ENCODE data around the gene SLC34A3. TPM values are rescaled to one million over a fixed set of nuclear protein-coding genes. Genes with fewer than 3 reads are reported as not detected.
A peak's percentile ranks its signal among the peaks of the same experiment; 100 is the strongest.

Gene SLC34A3
- total RNA-seq, 2 donors from 2014 or later = 0.54 TPM; not detected in 1

DNA sequence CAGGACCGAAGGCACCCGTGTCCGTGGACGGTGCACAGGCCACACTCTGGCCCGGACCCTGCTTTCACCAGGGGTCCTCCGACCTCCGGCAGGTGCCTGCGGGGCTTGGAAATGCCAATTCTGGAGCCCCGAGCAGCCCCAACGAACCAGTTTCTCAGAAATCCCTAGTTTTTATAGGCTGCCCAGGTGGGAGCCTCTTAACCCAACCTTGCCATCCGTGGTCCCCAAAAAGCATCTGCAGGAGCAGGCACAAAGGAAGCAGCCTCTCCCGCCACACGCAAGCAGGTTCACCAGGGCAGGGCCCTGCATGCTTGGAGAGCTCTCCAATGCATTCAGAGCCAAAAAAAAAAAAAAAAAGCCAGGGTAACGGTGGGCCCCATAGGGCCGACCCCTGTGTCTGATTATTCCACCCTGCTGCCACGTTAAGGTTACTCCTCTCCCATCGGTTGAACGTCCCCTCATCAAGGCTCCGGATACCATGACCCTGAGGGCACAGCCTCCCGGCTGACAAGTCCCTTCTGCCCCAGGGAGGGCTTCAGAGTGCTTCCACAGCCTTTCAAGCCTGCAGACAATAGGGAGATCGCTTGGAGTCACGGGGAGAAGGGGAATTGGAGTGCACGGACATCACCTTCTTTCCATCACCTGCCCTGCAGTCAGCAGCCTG, 29.4 kb upstream of the SLC34A3 start:
- peaks cover 34 to 73% of the 10 kb centered on the region in 2 donors for H3K4me1 ChIP-seq (ENCODE audit: control insufficient read depth in 1 of 2, low read depth in 2 of 2)
- peak overlapping the region; percentile 88 for H3K4me3 ChIP-seq
- no peaks in the 10 kb centered on the region for H3K9me3 ChIP-seq
- TF ChIP-seq, protein P1, sequence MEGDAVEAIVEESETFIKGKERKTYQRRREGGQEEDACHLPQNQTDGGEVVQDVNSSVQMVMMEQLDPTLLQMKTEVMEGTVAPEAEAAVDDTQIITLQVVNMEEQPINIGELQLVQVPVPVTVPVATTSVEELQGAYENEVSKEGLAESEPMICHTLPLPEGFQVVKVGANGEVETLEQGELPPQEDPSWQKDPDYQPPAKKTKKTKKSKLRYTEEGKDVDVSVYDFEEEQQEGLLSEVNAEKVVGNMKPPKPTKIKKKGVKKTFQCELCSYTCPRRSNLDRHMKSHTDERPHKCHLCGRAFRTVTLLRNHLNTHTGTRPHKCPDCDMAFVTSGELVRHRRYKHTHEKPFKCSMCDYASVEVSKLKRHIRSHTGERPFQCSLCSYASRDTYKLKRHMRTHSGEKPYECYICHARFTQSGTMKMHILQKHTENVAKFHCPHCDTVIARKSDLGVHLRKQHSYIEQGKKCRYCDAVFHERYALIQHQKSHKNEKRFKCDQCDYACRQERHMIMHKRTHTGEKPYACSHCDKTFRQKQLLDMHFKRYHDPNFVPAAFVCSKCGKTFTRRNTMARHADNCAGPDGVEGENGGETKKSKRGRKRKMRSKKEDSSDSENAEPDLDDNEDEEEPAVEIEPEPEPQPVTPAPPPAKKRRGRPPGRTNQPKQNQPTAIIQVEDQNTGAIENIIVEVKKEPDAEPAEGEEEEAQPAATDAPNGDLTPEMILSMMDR (IDR thresholded peaks at IDR 0.05) = no peak
- ATAC-seq (ENCODE audit: insufficient number of reproducible peaks, low FRiP score, low read depth) = no peak
- no peaks in the 10 kb centered on the region for H3K27me3 ChIP-seq (replicated peaks; ENCODE audit: insufficient read depth)
- no peak for DNase-seq (ENCODE audit: low spot score)
- H3K27ac ChIP-seq = peak overlapping the region; percentile 82 to 85
- H3K36me3 ChIP-seq = no peaks in the 10 kb centered on the region

DNA sequence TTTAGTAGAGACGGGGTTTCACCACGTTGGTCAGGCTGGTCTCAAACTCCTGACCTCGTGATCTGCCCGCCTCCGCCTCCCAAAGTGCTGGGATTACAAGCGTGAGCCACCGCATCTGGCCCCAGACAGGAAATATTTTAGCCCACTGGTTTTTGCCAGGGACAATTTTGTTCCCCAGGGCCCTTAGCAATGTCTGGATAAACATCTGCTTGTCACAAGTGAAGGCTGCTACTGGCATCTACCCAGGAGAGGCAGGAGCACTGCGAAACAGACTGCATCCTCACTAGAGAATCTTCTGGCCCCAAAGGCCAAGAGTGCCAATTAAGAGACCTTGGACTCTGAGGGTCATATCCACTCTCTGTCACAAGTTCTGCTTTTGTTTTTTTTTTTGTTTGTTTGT, 27.7 kb upstream of the SLC34A3 start:
- Histone ChIP-seq H3K4me3 (no peak overlapping the region), H3K4me1 (ENCODE audit: control insufficient read depth in 1 of 2, low read depth in 2 of 2) (peaks cover 40 to 71% of the 10 kb centered on the region in 2 donors), H3K36me3 (no peaks in the 10 kb centered on the region), H3K27me3 (replicated peaks; ENCODE audit: insufficient read depth) (no peaks in the 10 kb centered on the region), H3K9me3 (no peaks in the 10 kb centered on the region), H3K27ac (no peak overlapping the region)
- TF ChIP-seq, protein P1 (IDR thresholded peaks at IDR 0.05) = no peak
- no peak for ATAC-seq (ENCODE audit: insufficient number of reproducible peaks, low FRiP score, low read depth)
- no peak for DNase-seq (ENCODE audit: low spot score)

DNA sequence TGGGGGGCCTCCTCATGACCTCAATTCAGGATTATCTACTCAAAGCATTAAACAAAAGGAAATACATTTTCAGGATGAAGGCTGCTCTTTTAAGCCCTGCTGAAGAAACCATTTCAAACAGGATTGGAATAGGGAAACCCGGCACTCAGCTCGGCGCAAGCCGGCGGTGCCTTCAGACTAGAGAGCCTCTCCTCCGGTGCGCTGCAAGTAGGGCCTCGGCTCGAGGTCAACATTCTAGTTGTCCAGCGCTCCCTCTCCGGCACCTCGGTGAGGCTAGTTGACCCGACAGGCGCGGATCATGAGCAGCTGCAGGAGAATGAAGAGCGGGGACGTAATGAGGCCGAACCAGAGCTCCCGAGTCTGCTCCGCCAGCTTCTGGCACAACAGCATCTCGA, 26.0 kb upstream of the SLC34A3 start:
- DNase-seq (ENCODE audit: low spot score) (no peak), ATAC-seq (ENCODE audit: insufficient number of reproducible peaks, low FRiP score, low read depth) (no peak)
- H3K4me1 ChIP-seq (ENCODE audit: control insufficient read depth in 1 of 2, low read depth in 2 of 2) = peaks cover 30 to 54% of the 10 kb centered on the region in 2 donors
- TF ChIP-seq, protein P1 (IDR thresholded peaks at IDR 0.05) = no peak
- H3K4me3 ChIP-seq = peak overlapping the region; percentile 99
- no peaks in the 10 kb centered on the region for H3K27me3 ChIP-seq (replicated peaks; ENCODE audit: insufficient read depth)
- H3K9me3 ChIP-seq = no peaks in the 10 kb centered on the region
- H3K27ac ChIP-seq = peak overlapping the region; percentile 72 to 81
- H3K36me3 ChIP-seq = no peaks in the 10 kb centered on the region

DNA sequence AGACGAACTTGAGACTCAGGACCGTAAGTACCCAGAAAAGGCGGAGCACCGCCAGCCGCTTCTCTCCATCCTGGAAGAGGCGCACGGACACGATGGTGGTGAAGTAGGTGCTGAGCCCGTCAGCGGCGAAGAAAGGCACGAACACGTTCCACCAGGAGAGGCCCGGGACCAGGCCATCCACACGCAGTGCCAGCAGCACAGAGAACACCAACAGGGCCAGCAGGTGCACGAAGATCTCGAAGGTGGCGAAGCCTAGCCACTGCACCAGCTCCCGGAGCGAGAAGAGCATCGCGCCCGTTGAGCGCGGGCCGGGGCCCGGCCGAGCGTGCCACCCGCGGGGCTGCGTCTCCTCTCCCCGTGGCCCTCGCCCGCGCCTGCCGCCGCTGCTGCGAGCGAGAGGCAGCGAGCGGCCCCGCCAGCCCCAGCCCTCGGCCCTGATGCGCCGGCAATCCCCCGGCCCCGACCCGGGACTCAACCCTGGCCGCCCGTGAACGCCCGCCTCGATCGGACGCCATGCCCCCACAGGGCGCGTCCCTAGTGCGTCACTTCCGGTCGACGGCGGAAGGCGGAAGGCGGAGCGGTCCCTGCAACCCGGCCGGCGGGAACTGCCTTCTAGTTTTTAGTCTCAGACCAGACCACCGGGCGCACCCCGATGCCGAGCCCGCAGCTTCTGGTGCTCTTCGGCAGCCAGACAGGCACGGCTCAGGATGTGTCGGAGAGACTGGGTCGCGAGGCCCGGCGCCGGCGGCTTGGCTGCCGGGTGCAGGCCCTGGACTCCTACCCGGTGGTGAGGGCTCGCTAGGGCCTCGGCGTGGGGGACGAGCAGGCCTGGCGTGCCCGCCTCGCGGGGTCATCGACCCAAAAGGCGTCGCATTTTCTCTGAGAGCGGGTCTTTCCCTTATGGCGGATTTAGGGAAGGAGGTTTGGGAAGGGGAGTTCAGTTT, 25.3 kb upstream of the SLC34A3 start, which contains the start of the genes NDOR1 and TMEM203:
Gene NDOR1 (plus strand): TSS at position 575 of the 944 bp plus-strand sequence. CDS start 78 bp downstream, at position 653.
Gene TMEM203 (minus strand): TSS at position 523 of the 944 bp plus-strand sequence. CDS start 234 bp downstream, at position 289.
- peak; percentile 55 for DNase-seq (ENCODE audit: low spot score)
- H3K27me3 ChIP-seq (replicated peaks; ENCODE audit: insufficient read depth) = no peaks in the 10 kb centered on the region
- ATAC-seq (ENCODE audit: insufficient number of reproducible peaks, low FRiP score, low read depth) = peak; percentile 11
- peaks cover 29 to 52% of the 10 kb centered on the region in 2 donors for H3K4me1 ChIP-seq (ENCODE audit: control insufficient read depth in 1 of 2, low read depth in 2 of 2)
- peak within 1 kb of the TSS; percentile 99 for H3K4me3 ChIP-seq
- peak within 1 kb of the TSS; percentile 72 to 81 for H3K27ac ChIP-seq
- no peaks in the 10 kb centered on the region for H3K36me3 ChIP-seq
- TF ChIP-seq, protein P1 (IDR thresholded peaks at IDR 0.05) = no peak
- no peaks in the 10 kb centered on the region for H3K9me3 ChIP-seq

DNA sequence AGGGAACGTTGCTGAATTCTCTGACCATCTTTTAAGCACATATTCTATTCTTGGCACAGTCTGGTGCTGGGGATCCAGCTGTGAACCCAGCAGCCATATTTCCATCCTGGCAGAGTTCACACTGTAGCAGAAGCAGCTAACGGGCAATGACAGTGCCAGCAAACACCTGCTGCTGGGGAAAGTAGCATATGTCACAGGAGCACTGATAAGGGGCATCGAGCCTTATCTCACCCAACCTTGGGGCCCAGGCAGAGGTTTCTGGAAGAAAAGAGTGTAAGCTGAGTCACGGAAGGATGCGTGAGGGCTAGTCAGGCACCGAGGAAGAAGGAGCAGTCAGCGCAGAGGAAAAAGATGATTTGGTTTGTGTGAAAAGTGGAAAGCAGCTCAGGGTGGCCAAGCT, 24.1 kb upstream of the SLC34A3 start:
- Histone ChIP-seq H3K36me3 (no peaks in the 10 kb centered on the region), H3K4me3 (peak overlapping the region; percentile 99), H3K4me1 (ENCODE audit: control insufficient read depth in 1 of 2, low read depth in 2 of 2) (peaks cover 24 to 46% of the 10 kb centered on the region in 2 donors), H3K27me3 (replicated peaks; ENCODE audit: insufficient read depth) (no peaks in the 10 kb centered on the region), H3K27ac (no peak overlapping the region), H3K9me3 (no peaks in the 10 kb centered on the region)
- DNase-seq (ENCODE audit: low spot score) (no peak), ATAC-seq (ENCODE audit: insufficient number of reproducible peaks, low FRiP score, low read depth) (no peak)
- TF ChIP-seq, protein P1 (IDR thresholded peaks at IDR 0.05) = no peak

All from thoracic aorta (tissue), 2 donors.